Colon (tissue), 2 donors: Measurements from ENCODE around the gene MYH15.

Experiments used
- FAIRE-seq: peaks from 2 replicates; lab custom pipeline; 2012; peaks lifted over from hg19 to GRCh38; lab: Jason Lieb, UNC
- donor health status: control.
- donor health status: control.

The MYH15 gene

GRCh38 chr3:108510496-108510895 lies at the start of gene MYH15:
Gene MYH15, minus strand, starts transcription at chr3:108510596. Its CDS starts 66 bp downstream, at chr3:108510530.
- FAIRE-seq = no peak

GRCh38 chr3:108555966-108556581 lies 45.7 kb upstream of the MYH15 start:
- FAIRE-seq = no peak

- FAIRE-seq = no peak
Observed at GRCh38 chr3:108554913-108555571, 44.6 kb upstream of the MYH15 start.

DNA sequence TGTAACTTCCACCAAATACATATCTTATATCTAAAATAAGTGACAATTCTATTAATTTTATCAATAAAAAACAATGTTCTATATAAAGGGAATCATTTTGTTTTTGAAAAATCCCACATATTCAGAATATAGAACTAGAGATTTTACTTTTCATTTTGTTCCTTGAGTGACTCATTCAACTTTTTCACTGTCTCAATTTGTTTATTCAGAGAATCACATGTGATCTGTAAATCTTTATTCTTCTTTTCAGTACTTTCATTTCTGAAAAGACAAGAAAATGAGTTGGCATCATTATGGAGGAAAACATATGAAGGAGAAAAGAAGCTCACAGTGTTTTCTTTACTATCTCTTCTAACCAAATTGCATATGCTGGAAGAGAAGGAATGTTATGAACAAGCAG lies 43.8 kb upstream of the MYH15 start:
- peak; percentile 18 for FAIRE-seq

- peak; percentile 36 for FAIRE-seq
Observed at GRCh38 chr3:108552267-108553159, 42.1 kb upstream of the MYH15 start.

- no peak for FAIRE-seq
Observed at GRCh38 chr3:108548886-108549285, 38.5 kb upstream of the MYH15 start.

DNA sequence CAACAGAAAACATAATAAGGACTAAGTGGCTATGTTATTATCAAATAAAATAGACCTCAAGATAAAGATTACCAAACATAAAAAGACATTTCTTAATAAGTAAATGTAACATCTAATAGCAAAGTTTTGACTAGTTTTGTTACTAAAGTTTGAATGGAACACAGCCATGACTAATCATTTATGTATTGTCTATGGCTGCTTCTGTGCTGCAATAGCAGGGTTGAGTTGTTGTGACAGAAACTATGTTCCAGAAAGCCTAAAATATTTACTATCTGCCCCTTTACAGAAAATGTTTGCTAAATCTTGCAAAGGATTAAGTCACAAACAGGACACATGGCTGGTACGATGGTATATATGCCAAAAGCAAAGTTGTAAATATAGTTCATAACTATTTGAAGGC lies 37.9 kb upstream of the MYH15 start:
- FAIRE-seq = no peak

DNA sequence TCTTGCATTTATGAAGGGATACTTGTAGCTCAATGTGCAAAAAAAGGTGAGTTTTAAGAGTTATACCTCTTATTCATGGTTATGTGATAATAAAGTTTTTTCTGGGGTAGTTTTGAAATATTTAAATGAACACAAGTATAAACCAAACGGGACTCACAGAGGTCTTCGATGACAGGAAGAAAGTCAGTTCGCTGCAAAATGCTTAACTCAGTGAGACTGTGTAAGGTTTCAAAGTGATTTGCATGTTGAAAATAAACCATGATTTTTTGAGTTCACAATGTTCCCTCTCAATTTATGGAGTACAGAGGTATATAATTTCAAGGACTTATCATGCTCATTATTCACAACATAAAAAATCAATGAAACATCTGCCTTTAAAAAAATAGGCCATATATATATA lies 36.3 kb upstream of the MYH15 start:
- FAIRE-seq = no peak

- no peak for FAIRE-seq
Observed at GRCh38 chr3:108546247-108546646, 35.9 kb upstream of the MYH15 start.

- FAIRE-seq = no peak
Observed at GRCh38 chr3:108538083-108538482, 27.7 kb upstream of the MYH15 start.

DNA sequence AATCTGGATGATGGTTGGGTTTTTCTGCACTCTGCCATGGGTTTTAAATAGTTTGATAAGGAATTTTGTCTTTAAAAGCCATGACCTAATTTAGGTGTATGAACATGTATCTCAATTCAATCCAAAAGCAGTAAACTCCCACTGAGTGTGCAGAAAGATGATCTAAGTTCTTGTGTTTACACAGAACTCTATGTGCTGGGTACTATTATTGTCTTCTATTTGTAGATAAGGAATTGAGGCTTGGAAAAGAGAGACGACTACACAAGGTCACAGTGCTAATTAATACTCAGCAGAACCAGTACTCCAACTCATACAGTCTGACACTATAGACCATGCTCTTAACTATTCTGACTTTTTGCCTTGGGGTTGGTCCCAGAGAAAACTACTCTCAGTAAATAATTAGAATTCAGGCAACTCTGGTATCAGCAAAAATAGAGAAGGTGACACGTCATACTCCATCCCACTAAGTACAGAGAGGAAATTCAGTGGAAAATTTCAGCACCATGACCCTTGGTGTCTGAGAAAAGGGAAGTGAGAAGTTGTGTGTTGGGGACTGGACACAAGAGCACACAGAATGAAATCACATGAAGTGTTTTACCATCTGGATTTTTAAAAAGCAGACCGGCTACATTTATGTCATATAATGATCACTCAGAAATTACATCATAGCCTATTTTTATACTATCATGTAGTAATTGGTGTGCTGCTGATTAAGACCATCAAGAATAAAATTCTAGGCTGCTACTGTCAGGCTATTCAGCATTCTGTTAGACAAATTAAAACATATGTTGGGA lies 18.3 kb upstream of the MYH15 start:
- FAIRE-seq = no peak

GRCh38 chr3:108527817-108528216 lies 17.4 kb upstream of the MYH15 start:
- FAIRE-seq = no peak

GRCh38 chr3:108527109-108527508 lies 16.7 kb upstream of the MYH15 start:
- no peak for FAIRE-seq

DNA sequence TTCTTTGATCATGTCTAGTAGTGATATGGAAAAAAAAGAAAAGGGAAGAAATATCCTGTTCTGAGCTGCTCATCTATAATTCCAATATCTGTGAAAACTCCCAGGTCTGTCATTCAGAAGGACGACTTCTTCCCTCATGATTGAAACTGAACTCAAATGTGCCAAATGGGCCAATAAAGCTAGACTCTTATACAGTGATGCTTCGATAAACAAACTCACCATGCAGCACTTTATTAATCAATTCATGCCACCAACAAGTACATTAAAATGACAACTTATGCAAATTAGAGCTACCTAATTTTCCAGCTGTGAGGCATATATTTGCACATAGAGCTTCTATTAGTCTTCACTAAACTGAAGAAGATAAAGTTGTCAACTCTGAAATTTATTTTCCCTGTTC lies 15.6 kb upstream of the MYH15 start:
- FAIRE-seq = no peak

DNA sequence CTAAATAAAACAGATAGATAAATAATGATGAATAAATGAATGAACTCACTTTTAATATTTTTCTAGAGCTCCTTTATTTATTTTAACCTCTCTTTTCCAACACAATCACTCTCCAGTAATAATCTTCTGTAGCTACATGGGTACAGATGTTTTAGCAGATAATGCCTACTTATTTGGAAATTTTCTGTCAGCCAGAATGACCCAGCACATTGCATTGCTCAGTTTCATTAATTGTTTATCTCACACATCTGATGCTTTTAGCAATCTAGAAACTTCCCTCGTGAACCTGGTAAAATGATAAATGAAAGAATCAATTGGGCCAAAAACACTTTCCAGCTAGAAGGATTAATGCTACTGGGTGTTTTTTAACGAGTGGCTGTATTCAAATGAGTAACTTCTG lies 14.9 kb upstream of the MYH15 start:
- no peak for FAIRE-seq

- FAIRE-seq = no peak
Observed at GRCh38 chr3:108524537-108524936, 14.1 kb upstream of the MYH15 start.

- no peak for FAIRE-seq
Observed at GRCh38 chr3:108518895-108519294, 8.5 kb upstream of the MYH15 start.

GRCh38 chr3:108516881-108517280 lies 6.5 kb upstream of the MYH15 start:
- FAIRE-seq = no peak

DNA sequence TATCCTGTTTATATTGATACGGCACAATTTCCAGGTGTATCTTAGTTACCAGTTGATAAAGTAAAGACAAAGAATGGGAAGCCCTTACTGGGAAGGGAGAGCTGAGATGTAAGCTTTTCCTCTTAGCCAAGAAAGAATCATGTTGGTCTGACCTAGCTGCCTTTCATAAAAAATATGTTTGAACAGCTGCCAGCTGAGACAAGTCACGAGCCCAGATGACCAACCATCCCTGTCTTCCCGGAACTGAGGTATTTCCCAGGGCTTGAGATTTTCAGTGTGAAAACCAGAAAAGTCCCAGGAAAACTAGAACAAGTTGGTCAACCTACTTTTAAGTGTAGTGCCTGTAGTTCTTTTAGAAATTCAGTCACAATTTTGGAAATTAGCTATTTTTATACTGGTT lies 3.6 kb upstream of the MYH15 start:
- FAIRE-seq = no peak

DNA sequence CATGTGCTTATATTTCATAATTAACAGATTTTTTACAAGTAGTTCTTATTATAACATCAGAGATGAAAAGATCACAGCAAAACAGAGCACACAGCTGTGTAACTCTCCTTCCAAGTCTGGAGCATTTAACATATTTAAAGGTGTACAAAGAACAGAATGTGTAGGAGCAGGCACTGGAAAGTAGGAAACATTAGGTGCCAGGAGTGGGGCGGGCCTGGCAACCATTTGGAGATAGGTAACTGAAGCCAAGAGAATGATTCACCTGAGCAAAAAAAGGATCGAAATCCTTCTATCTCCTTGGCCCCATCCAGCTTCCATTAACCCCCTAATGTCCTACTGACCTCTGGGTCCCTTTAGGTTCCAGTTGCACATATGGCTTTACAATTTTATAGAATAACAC lies 2.3 kb upstream of the MYH15 start:
- no peak for FAIRE-seq

DNA sequence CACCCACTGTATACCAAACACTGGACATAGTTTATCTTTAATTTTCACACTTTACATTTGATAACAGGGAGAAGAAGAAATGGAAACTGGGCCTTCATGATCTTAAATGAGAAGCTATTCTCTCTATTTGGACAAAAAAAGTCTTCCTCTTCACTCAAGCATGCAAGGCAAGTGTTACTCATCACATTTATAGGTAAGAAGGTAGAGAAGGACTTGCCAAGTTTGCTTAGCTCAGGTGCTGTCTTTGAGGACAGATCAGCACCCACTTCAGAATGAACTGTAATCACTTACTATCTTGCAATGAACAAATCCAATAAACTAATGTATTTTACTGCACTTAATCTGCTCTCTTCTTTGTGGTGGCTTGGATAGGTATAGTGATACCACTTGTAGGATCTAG lies 1.1 kb upstream of the MYH15 start:
- no peak for FAIRE-seq

GRCh38 chr3:108511055-108511454 lies 659 bp upstream of the MYH15 start:
- no peak for FAIRE-seq
